Activated CD8-positive, alpha-beta memory T cell treated with anti-CD3 and anti-CD28 coated beads for 36 hours (primary cell): Measurements from ENCODE around the gene DLGAP1. TPM values are rescaled to one million over a fixed set of nuclear protein-coding genes. Genes with fewer than 3 reads are reported as not detected.

Experiments
- CTCF ChIA-PET: fragments of 350-600 bp; sonication (Branson Sonifier 250); formaldehyde crosslinking; loops from one replicate; lab custom pipeline; 2021; ENCODE audit warnings: antibody characterized with exemption; lab: Charles Lee
- POLR2A ChIA-PET: fragments of 350-600 bp; sonication (Branson Sonifier 250); formaldehyde crosslinking; loops from one replicate; lab custom pipeline; 2021; ENCODE audit warnings: antibody characterized with exemption; lab: Charles Lee
- total RNA-seq, 2 experiments: library from RNA; stranded (reverse); gene quantifications; one replicate each; pipeline ENCODE4 v1.2.3, GENCODE V29; 2021

DLGAP1 gene
- total RNA-seq, 2 experiments from 2014 or later, result not detected

- CTCF ChIA-PET, result interaction anchor here (1.2 kb wide), 1 partner anchor 26 kb away, joined by 3 read pairs; no protein-coding TSS in a partner anchor
- POLR2A ChIA-PET, result interaction anchor here (0.6 kb wide), 1 partner anchor 155 kb away, joined by 3 read pairs; no protein-coding TSS in a partner anchor
Measured at GRCh38 chr18:3466045-3466444, 989.1 kb downstream of the DLGAP1 start.

- POLR2A ChIA-PET, result interaction anchor here (0.6 kb wide), 1 partner anchor 139 kb away, joined by 3 read pairs; no protein-coding TSS in a partner anchor
Measured at GRCh38 chr18:3463051-3463450, 992.1 kb downstream of the DLGAP1 start.

GRCh38 chr18:3461704-3462103, 993.4 kb downstream of the DLGAP1 start:
- ChIA-PET POLR2A (no interaction called here), CTCF (interaction anchor here (0.6 to 1.2 kb wide), 3 partner anchors 8 to 124 kb away, joined by 3 to 5 read pairs (median 4); no protein-coding TSS in a partner anchor)

More at GRCh38 chr18:3463051-3463450, 992.1 kb downstream of the DLGAP1 start:
- CTCF ChIA-PET, result no interaction called here

- ChIA-PET CTCF (interaction anchor here (0.9 to 1.2 kb wide), 2 partner anchors 33 to 125 kb away, joined by 3 to 5 read pairs; no protein-coding TSS in a partner anchor), POLR2A (no interaction called here)
Measured at GRCh38 chr18:3460823-3461398, 994.2 kb downstream of the DLGAP1 start.

GRCh38 chr18:3458952-3459853, 995.9 kb downstream of the DLGAP1 start:
- CTCF ChIA-PET, result interaction anchor here (0.6 to 2.8 kb wide), 2 partner anchors 42 to 135 kb away, joined by 3 to 10 read pairs; no protein-coding TSS in a partner anchor
- POLR2A ChIA-PET, result interaction anchor here (1.1 kb wide), 1 partner anchor 10 kb away, joined by 3 read pairs; no protein-coding TSS in a partner anchor

GRCh38 chr18:3458378-3458777, 996.7 kb downstream of the DLGAP1 start:
- POLR2A ChIA-PET, result interaction anchor here (1.1 kb wide), 1 partner anchor 9 kb away, joined by 3 read pairs; no protein-coding TSS in a partner anchor
- CTCF ChIA-PET, result interaction anchor here (0.6 to 2.8 kb wide), 2 partner anchors 55 to 136 kb away, joined by 4 to 10 read pairs; no protein-coding TSS in a partner anchor

GRCh38 chr18:3457261-3457724, 997.8 kb downstream of the DLGAP1 start:
- CTCF ChIA-PET, result interaction anchor here (0.7 to 4.7 kb wide), 5 partner anchors 35 to 208 kb away, joined by 3 to 21 read pairs (median 4); no protein-coding TSS in a partner anchor
- POLR2A ChIA-PET, result no interaction called here

GRCh38 chr18:3456686-3457069, 998.4 kb downstream of the DLGAP1 start:
- CTCF ChIA-PET, result interaction anchor here (1.3 to 4.7 kb wide), 3 partner anchors 94 to 209 kb away, joined by 3 to 21 read pairs (median 4); no protein-coding TSS in a partner anchor
- POLR2A ChIA-PET, result interaction anchor here (0.6 kb wide), 1 partner anchor 195 kb away, joined by 10 read pairs; no protein-coding TSS in a partner anchor

- POLR2A ChIA-PET, result interaction anchor here (0.6 to 0.7 kb wide), 2 partner anchors 141 to 196 kb away, joined by 3 to 10 read pairs; no protein-coding TSS in a partner anchor
- CTCF ChIA-PET, result interaction anchor here (3.6 to 4.7 kb wide), 2 partner anchors 159 to 210 kb away, joined by 17 to 21 read pairs; no protein-coding TSS in a partner anchor
Measured at GRCh38 chr18:3455907-3456685, 999.0 kb downstream of the DLGAP1 start.

GRCh38 chr18:3455090-3455635, 999.9 kb downstream of the DLGAP1 start:
- ChIA-PET CTCF (interaction anchor here (0.6 to 4.7 kb wide), 4 partner anchors 129 to 211 kb away, joined by 3 to 21 read pairs (median 10); no protein-coding TSS in a partner anchor), POLR2A (interaction anchor here (0.7 kb wide), 1 partner anchor 142 kb away, joined by 3 read pairs; no protein-coding TSS in a partner anchor)

GRCh38 chr18:3454365-3455089, 1000.6 kb downstream of the DLGAP1 start:
- ChIA-PET POLR2A (interaction anchor here (1.6 kb wide), 1 partner anchor 82 kb away, joined by 3 read pairs; no protein-coding TSS in a partner anchor), CTCF (interaction anchor here (0.6 to 4.7 kb wide), 7 partner anchors 17 to 214 kb away, joined by 3 to 21 read pairs (median 4); no protein-coding TSS in a partner anchor)

- ChIA-PET CTCF (interaction anchor here (0.5 to 4.7 kb wide), 13 partner anchors 8 to 490 kb away, joined by 3 to 21 read pairs (median 4); no protein-coding TSS in a partner anchor), POLR2A (interaction anchor here (0.6 to 1.6 kb wide), 4 partner anchors 83 to 152 kb away, joined by 3 to 7 read pairs (median 4); no protein-coding TSS in a partner anchor)
Measured at GRCh38 chr18:3453540-3454364, 1001.4 kb downstream of the DLGAP1 start.

- POLR2A ChIA-PET, result interaction anchor here (0.5 to 1.6 kb wide), 4 partner anchors 32 to 151 kb away, joined by 3 to 8 read pairs (median 4); no protein-coding TSS in a partner anchor
- CTCF ChIA-PET, result interaction anchor here (0.5 to 4.7 kb wide), 12 partner anchors 14 to 489 kb away, joined by 3 to 21 read pairs (median 4); no protein-coding TSS in a partner anchor
Measured at GRCh38 chr18:3452750-3453539, 1002.2 kb downstream of the DLGAP1 start.

GRCh38 chr18:3451989-3452749, 1002.9 kb downstream of the DLGAP1 start:
- ChIA-PET CTCF (interaction anchor here (0.8 to 3.6 kb wide), 6 partner anchors 71 to 155 kb away, joined by 3 to 17 read pairs (median 6); no protein-coding TSS in a partner anchor), POLR2A (interaction anchor here (1.2 to 1.4 kb wide), 2 partner anchors 142 to 144 kb away, joined by 3 to 8 read pairs; no protein-coding TSS in a partner anchor)
